ENCODE results near the gene RAB4A. TPM values are rescaled to one million over a fixed set of nuclear protein-coding genes. Genes with fewer than 3 reads are reported as not detected.

The RAB4A gene
- total and polyA plus RNA-seq, 3 donors from 2014 or later, result 27.2 to 55.1 (median 30.2) TPM

- no peaks in the 10 kb centered on the region for H3K36me3 ChIP-seq (ENCODE audit: low read depth, missing control alignments)
- H3K4me1 ChIP-seq, result no peaks in the 10 kb centered on the region
- 81 to 95% methylated on average over 6 of the region's 6 CpGs for WGBS, 2 donors
Observed at GRCh38 chr1:229300099-229300757, 29.3 kb downstream of the RAB4A start.

GRCh38 chr1:229302740-229303139 is 31.8 kb downstream of the RAB4A start:
- H3K27ac ChIP-seq, result no peak overlapping the region
- H3K36me3 ChIP-seq (ENCODE audit: low read depth, missing control alignments), result no peaks in the 10 kb centered on the region
- H3K4me1 ChIP-seq, result no peaks in the 10 kb centered on the region
- no peaks in the 10 kb centered on the region for H3K27me3 ChIP-seq
- intact Hi-C loops (cut with DNase I; ENCODE audit: low total_unique reads), result no loop called here
- no peak overlapping the region for H3K4me3 ChIP-seq
- WGBS, 2 donors, result 88 to 98% methylated on average over 7 to 8 of the region's 8 CpGs
- TF ChIP-seq, protein P1, sequence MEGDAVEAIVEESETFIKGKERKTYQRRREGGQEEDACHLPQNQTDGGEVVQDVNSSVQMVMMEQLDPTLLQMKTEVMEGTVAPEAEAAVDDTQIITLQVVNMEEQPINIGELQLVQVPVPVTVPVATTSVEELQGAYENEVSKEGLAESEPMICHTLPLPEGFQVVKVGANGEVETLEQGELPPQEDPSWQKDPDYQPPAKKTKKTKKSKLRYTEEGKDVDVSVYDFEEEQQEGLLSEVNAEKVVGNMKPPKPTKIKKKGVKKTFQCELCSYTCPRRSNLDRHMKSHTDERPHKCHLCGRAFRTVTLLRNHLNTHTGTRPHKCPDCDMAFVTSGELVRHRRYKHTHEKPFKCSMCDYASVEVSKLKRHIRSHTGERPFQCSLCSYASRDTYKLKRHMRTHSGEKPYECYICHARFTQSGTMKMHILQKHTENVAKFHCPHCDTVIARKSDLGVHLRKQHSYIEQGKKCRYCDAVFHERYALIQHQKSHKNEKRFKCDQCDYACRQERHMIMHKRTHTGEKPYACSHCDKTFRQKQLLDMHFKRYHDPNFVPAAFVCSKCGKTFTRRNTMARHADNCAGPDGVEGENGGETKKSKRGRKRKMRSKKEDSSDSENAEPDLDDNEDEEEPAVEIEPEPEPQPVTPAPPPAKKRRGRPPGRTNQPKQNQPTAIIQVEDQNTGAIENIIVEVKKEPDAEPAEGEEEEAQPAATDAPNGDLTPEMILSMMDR (IDR thresholded peaks at IDR 0.05), result no peak
- TF ChIP-seq POLR2A (IDR thresholded peaks at IDR 0.05), result no peak
- H3K9me3 ChIP-seq, result no peaks in the 10 kb centered on the region
- DNase-seq, result no peak

More at GRCh38 chr1:229300099-229300757, 29.3 kb downstream of the RAB4A start:
- no peak for TF ChIP-seq POLR2A (IDR thresholded peaks at IDR 0.05)
- TF ChIP-seq, protein P1 (IDR thresholded peaks at IDR 0.05), result no peak
- no peak for DNase-seq
- no peak overlapping the region for H3K27ac ChIP-seq
- intact Hi-C loops (cut with DNase I; ENCODE audit: low total_unique reads), result no loop called here
- H3K27me3 ChIP-seq, result no peaks in the 10 kb centered on the region
- no peak overlapping the region for H3K4me3 ChIP-seq
- no peaks in the 10 kb centered on the region for H3K9me3 ChIP-seq

- H3K4me3 ChIP-seq, result no peak overlapping the region
- TF ChIP-seq POLR2A (IDR thresholded peaks at IDR 0.05), result no peak
- TF ChIP-seq, protein P1 (IDR thresholded peaks at IDR 0.05), result no peak
- H3K4me1 ChIP-seq, result no peaks in the 10 kb centered on the region
- 94 to 97% methylated on average over 4 of the region's 4 CpGs for WGBS, 2 donors
- no peaks in the 10 kb centered on the region for H3K9me3 ChIP-seq
- H3K27me3 ChIP-seq, result no peaks in the 10 kb centered on the region
- H3K36me3 ChIP-seq (ENCODE audit: low read depth, missing control alignments), result no peaks in the 10 kb centered on the region
- intact Hi-C loops (cut with DNase I; ENCODE audit: low total_unique reads), result no loop called here
- no peak overlapping the region for H3K27ac ChIP-seq
- no peak for DNase-seq
Observed at GRCh38 chr1:229303855-229304254, 32.9 kb downstream of the RAB4A start.

DNA sequence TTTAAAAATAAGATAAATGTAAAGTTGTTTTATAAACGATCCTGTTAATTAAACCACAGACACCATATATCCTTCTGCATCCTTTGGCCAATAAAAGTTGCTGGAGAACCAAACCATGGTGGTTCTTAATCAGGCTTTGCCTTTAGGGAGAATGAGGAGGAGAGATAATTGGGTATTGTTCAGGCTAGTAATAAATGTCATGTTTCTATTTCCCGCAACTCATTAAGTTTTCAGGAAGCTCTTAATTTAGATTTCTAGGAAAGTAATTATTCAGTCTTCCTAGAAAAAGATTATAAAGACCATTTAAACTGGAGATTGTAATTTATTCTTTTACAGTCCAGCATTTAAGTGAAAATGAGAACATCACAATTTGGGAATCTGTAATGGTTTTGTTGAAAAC is 34.5 kb downstream of the RAB4A start:
- no peaks in the 10 kb centered on the region for H3K9me3 ChIP-seq
- no peak overlapping the region for H3K27ac ChIP-seq
- 72 to 74% methylated on average over 2 of the region's 2 CpGs for WGBS, 2 donors
- intact Hi-C loops (cut with DNase I; ENCODE audit: low total_unique reads), result loop anchor here (5.0 kb wide), 1 partner anchor 127 kb away; the partner anchor contains the start of gene ACTA1
- no peaks in the 10 kb centered on the region for H3K36me3 ChIP-seq (ENCODE audit: low read depth, missing control alignments)
- DNase-seq, result no peak
- TF ChIP-seq POLR2A (IDR thresholded peaks at IDR 0.05), result no peak
- TF ChIP-seq, protein P1 (IDR thresholded peaks at IDR 0.05), result no peak
- no peaks in the 10 kb centered on the region for H3K27me3 ChIP-seq
- no peaks in the 10 kb centered on the region for H3K4me1 ChIP-seq
- no peak overlapping the region for H3K4me3 ChIP-seq

DNA sequence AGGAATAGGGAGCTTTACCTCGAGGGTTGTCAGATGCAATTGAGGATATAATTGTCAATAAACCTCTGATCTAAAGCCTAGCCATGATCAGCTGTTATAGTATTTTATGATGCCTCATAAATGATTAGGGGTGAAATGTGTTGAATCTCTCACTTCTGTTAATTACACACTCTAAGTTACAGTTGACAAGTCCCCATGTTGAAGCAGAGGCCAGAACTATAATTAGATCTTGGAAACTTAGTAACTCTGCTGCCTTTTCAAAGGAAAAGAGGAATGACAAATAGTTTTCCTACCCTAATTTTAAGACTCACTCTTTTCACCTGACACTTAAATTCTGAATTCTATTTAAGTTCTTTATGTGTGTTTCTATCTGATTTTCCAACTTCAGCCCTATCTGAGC is 38.2 kb downstream of the RAB4A start:
- 73 to 87% methylated on average over 1 of the region's 1 CpG for WGBS, 2 donors
- H3K36me3 ChIP-seq (ENCODE audit: low read depth, missing control alignments), result no peaks in the 10 kb centered on the region
- no peak overlapping the region for H3K27ac ChIP-seq

More for the DNA sequence above, 38.2 kb downstream of the RAB4A start:
- TF ChIP-seq, protein P1 (IDR thresholded peaks at IDR 0.05), result no peak
- Histone ChIP-seq H3K27me3 (no peaks in the 10 kb centered on the region), H3K4me3 (no peak overlapping the region), H3K4me1 (no peaks in the 10 kb centered on the region), H3K9me3 (no peaks in the 10 kb centered on the region)
- no peak for DNase-seq
- intact Hi-C loops (cut with DNase I; ENCODE audit: low total_unique reads), result loop anchor here (5.0 kb wide), 1 partner anchor 123 kb away; the partner anchor contains the start of gene ACTA1
